Measurements from ENCODE around the gene TIMM17A. TPM values are rescaled to one million over a fixed set of nuclear protein-coding genes. Genes with fewer than 3 reads are reported as not detected.

Gene TIMM17A
- total RNA-seq, 3 donors from 2014 or later, result 24.5 to 30.1 (median 26.2) TPM

DNA sequence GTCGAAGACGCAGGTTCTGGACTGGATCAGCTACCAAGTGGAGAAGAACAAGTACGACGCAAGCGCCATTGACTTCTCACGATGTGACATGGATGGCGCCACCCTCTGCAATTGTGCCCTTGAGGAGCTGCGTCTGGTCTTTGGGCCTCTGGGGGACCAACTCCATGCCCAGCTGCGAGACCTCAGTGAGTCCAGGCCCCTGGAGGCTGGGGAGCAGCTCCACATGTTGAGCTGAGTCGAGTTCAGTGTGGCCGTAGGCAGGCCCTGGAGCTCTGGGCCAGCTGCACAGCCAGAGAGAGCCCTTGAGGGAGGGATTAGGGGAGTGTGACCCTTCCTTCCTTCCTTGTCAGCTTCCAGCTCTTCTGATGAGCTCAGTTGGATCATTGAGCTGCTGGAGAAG, 56.7 kb downstream of the TIMM17A start:
- Histone ChIP-seq H3K27me3 (no peaks in the 10 kb centered on the region), H3K36me3 (no peaks in the 10 kb centered on the region), H3K9me3 (no peaks in the 10 kb centered on the region), H3K27ac (peak overlapping the region; percentile 92 to 96), H3K4me3 (peak overlapping the region in 2 of 3 donors; percentile 67 to 71), H3K4me1 (peaks cover 0 to 9% of the 10 kb centered on the region in 2 donors)
- intact Hi-C loops (cut with DNase I; ENCODE audit: low total_unique reads), result no loop called here
- DNase-seq (ENCODE audit: low spot score in 2 of 2), result no peak
- no peak for TF ChIP-seq POLR2AphosphoS5 (IDR thresholded peaks at IDR 0.05)
- peak; percentile 10 for TF ChIP-seq POLR2A (IDR thresholded peaks at IDR 0.05)
- TF ChIP-seq CTCF (IDR thresholded peaks at IDR 0.05), result no peak

GRCh38 chr1:202012544-202013478, 57.5 kb downstream of the TIMM17A start:
- H3K4me3 ChIP-seq, result peak overlapping the region in 2 of 3 donors; percentile 67 to 71
- no peaks in the 10 kb centered on the region for H3K9me3 ChIP-seq
- peak overlapping the region; percentile 92 to 96 for H3K27ac ChIP-seq
- no peaks in the 10 kb centered on the region for H3K27me3 ChIP-seq
- intact Hi-C loops (cut with DNase I; ENCODE audit: low total_unique reads), result no loop called here
- no peaks in the 10 kb centered on the region for H3K36me3 ChIP-seq
- no peak for TF ChIP-seq CTCF (IDR thresholded peaks at IDR 0.05)
- TF ChIP-seq POLR2AphosphoS5 (IDR thresholded peaks at IDR 0.05), result peak in 1 of 3 donors; percentile 15
- TF ChIP-seq POLR2A (IDR thresholded peaks at IDR 0.05), result no peak
- DNase-seq (ENCODE audit: low spot score in 2 of 2), result no peak
- H3K4me1 ChIP-seq, result peaks cover 0 to 1% of the 10 kb centered on the region in 2 donors

- H3K4me3 ChIP-seq, result peak overlapping the region in 2 of 3 donors; percentile 67 to 71
- no peaks in the 10 kb centered on the region for H3K4me1 ChIP-seq
- no peaks in the 10 kb centered on the region for H3K9me3 ChIP-seq
- H3K27ac ChIP-seq, result peak overlapping the region; percentile 92 to 96
- TF ChIP-seq CTCF (IDR thresholded peaks at IDR 0.05) (no peak), POLR2AphosphoS5 (IDR thresholded peaks at IDR 0.05) (no peak), POLR2A (IDR thresholded peaks at IDR 0.05) (no peak)
- no peak for DNase-seq (ENCODE audit: low spot score in 2 of 2)
- intact Hi-C loops (cut with DNase I; ENCODE audit: low total_unique reads), result no loop called here
- H3K27me3 ChIP-seq, result no peaks in the 10 kb centered on the region
- no peaks in the 10 kb centered on the region for H3K36me3 ChIP-seq
Measured at GRCh38 chr1:202013603-202014002, 58.3 kb downstream of the TIMM17A start.

- no peak for DNase-seq (ENCODE audit: low spot score in 2 of 2)
- H3K9me3 ChIP-seq, result no peaks in the 10 kb centered on the region
- peak overlapping the region in 2 of 3 donors; percentile 67 to 71 for H3K4me3 ChIP-seq
- H3K27me3 ChIP-seq, result no peaks in the 10 kb centered on the region
- peak overlapping the region; percentile 92 to 96 for H3K27ac ChIP-seq
- peaks cover 0 to 2% of the 10 kb centered on the region in 2 donors for H3K4me1 ChIP-seq
- TF ChIP-seq CTCF (IDR thresholded peaks at IDR 0.05) (no peak), POLR2AphosphoS5 (IDR thresholded peaks at IDR 0.05) (peak in 1 of 3 donors; percentile 15)
- no peaks in the 10 kb centered on the region for H3K36me3 ChIP-seq
- intact Hi-C loops (cut with DNase I; ENCODE audit: low total_unique reads), result no loop called here
Measured at GRCh38 chr1:202014060-202014459, 58.8 kb downstream of the TIMM17A start.

Data from breast epithelium (tissue), 4 donors.